ENCODE measurements around the gene GSTK1.

The GSTK1 gene

DNA sequence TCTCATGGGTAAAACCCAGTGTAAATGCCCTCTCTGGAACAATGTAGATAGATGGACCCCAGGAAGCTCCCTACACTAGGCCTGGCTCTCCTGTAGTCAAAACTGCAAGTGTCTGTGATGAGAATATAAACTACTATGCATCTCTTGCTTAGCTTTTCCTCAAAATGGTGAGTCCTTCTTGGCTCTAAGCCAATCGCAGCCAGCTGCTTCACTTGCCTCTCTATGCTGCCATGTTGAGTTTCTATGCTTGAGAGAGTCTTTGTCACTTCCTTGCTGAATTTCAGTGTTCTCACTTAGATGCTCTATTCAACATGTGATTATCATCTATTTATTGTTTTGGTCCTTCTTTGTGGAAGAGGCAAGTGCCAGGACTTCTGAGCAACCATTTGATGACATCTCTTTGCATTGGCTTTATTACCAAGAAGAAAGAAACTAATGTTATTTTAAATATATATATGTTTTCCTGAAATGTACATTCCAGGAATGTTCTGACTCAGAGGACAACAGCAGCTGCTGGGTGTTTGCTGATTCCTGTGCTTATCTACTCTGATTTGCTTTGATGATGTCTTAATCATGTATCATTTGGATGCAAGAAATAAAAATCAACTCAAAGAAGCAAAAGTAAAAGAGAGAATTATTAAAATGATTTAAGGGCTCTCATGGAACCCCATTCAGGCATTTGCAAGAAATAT is 24.8 kb upstream of the GSTK1 start:
- no peak for DNase-seq (ENCODE audit: low read depth)
- TF ChIP-seq, protein P1, sequence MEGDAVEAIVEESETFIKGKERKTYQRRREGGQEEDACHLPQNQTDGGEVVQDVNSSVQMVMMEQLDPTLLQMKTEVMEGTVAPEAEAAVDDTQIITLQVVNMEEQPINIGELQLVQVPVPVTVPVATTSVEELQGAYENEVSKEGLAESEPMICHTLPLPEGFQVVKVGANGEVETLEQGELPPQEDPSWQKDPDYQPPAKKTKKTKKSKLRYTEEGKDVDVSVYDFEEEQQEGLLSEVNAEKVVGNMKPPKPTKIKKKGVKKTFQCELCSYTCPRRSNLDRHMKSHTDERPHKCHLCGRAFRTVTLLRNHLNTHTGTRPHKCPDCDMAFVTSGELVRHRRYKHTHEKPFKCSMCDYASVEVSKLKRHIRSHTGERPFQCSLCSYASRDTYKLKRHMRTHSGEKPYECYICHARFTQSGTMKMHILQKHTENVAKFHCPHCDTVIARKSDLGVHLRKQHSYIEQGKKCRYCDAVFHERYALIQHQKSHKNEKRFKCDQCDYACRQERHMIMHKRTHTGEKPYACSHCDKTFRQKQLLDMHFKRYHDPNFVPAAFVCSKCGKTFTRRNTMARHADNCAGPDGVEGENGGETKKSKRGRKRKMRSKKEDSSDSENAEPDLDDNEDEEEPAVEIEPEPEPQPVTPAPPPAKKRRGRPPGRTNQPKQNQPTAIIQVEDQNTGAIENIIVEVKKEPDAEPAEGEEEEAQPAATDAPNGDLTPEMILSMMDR (conservative IDR thresholded peaks at IDR 0.05; ENCODE audit: low read depth, low read length) = no peak
- H3K4me3 ChIP-seq (ENCODE audit: low read depth, low read length) = no peak overlapping the region

DNA sequence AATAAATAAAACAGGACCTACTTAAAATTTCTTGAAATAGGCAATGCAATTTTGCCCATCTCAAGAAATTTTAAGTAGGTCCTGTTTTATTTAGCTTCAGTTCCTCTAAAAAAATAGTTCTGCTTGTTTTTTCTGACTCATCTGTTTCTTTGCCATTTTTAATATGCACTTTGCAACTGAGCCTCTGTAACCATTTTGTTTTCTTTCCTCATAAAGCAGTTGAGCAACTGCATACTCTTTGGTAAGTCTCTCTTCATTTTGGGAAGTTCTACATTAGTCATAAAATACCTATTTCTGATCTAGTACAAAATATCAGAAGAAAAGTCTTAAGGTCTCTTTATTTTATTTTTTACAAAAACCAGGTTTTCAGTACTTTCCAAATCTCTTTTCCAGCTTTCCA is 23.4 kb upstream of the GSTK1 start:
- TF ChIP-seq, protein P1 (conservative IDR thresholded peaks at IDR 0.05; ENCODE audit: low read depth, low read length) = no peak
- peak; percentile 74 for DNase-seq (ENCODE audit: low read depth)
- peak overlapping the region; percentile 20 for H3K4me3 ChIP-seq (ENCODE audit: low read depth, low read length)

DNA sequence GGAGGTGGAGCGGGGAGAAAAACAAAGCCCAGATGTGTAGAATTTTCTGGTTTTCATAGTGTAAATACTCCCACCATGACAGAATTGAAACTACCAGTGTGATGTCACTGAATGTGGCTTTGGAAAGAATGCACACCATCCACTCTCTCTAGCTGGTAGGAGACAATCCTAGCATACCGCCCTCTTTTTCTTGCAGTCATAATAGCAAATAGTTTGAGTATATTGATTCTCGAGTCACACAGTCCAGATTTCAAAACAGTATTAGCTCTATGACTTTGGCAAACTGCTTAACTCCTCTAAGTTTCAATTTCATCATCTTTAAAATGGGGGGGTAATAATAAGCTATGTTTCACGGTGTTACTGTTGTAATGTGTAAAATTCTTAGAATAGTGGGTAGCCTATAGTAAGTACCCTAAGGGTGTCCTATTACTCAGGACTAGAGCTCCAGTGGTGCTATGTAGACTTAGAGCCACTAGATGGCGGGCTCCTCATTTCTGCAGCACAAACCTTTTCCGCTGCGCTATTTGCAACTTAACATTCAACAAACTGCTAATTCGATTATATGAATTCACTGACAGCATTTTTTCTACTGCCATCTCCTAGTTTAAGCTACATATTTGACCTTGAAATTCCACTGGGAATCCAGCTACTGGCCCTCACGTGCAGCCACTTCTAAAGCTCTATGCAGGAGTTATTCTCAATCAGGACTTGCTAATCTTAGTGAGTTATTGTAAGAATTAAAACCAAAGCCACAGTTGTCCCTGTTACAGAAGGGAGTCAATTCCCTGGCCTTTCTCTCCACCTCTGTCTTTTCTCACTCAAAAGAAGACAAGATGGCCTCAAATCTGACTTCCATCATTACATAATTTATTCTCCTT is 22.7 kb upstream of the GSTK1 start:
- H3K4me3 ChIP-seq (ENCODE audit: low read depth, low read length) = peak overlapping the region; percentile 20
- peak; percentile 95 for DNase-seq (ENCODE audit: low read depth)

DNA sequence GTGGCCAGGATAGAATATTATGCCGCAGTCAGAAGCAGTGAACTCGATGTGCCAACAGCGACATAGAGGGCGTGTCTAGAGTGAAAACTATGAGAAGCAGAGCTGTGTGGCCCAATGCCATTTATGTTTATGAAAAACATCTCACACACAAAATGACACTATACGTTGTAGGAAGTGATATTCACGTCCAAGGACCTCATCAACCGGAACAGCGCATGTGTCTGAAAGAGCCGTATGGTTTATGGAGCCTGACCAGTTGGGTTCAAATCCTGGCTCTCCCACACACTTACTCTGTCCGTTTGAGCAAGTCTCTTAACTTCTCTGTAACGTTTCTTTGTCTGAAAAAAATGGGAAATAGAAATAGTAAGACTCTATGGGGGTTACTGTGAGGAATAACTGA is 20.9 kb upstream of the GSTK1 start:
- no peak overlapping the region for H3K4me3 ChIP-seq (ENCODE audit: low read depth, low read length)
- no peak for DNase-seq (ENCODE audit: low read depth)
- TF ChIP-seq, protein P1 (conservative IDR thresholded peaks at IDR 0.05; ENCODE audit: low read depth, low read length) = no peak

More for the DNA sequence above, 22.7 kb upstream of the GSTK1 start:
- TF ChIP-seq, protein P1 (conservative IDR thresholded peaks at IDR 0.05; ENCODE audit: low read depth, low read length) = peak; percentile 95

DNA sequence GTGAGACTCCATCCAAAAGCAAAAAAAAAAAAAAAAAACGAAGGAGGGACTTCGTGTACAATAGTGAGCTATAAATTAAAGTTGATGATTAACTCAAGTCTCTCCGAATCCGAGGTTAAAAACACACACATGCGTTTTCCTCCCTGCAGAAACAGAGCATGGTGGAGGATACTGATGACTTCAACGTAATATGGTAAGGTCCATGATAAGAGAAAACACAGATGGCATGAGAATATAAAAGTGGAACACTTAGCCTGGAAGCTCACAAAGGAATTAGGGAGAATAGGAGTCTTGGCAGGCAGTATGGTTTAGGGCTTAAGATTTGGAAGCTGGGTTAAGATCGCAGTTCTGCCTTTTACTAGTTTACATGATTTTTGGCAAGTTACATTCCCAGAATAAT is 20.1 kb upstream of the GSTK1 start:
- TF ChIP-seq, protein P1 (conservative IDR thresholded peaks at IDR 0.05; ENCODE audit: low read depth, low read length) = no peak
- no peak overlapping the region for H3K4me3 ChIP-seq (ENCODE audit: low read depth, low read length)
- no peak for DNase-seq (ENCODE audit: low read depth)

DNA sequence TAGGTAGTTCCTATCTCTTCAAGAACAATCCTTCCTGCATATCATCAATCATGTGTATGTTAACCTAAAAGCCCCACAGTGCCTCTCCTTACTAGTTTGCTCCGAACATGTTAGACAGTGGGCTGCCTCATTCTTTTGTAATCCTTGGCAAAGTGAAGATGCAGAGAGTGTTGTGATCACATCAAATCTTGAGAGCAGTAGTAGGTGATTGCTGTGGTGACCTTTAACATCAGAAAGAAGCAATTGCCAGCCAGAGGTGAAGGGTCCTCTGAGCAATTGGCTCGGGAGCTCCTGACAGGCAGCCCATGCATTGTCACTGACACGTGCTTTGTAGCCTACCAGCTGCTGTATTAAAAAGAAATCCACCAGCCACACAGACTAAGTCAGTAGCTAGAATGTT is 19.6 kb upstream of the GSTK1 start:
- H3K4me3 ChIP-seq (ENCODE audit: low read depth, low read length) = no peak overlapping the region
- TF ChIP-seq, protein P1 (conservative IDR thresholded peaks at IDR 0.05; ENCODE audit: low read depth, low read length) = no peak
- no peak for DNase-seq (ENCODE audit: low read depth)

Measured in choroid plexus epithelial cell (primary cell).